GM12878 (cell line): ENCODE measurements around the gene TMEM94. TPM values are rescaled to one million over a fixed set of nuclear protein-coding genes. Genes with fewer than 3 reads are reported as not detected.

Experiments
- ATAC-seq: fragments of 200-7000 bp; cut with Tn5 transposase; 3 replicates; pipeline ENCODE4 v1.9.1; 2020; ENCODE audit warnings: mild to moderate bottlenecking, moderate library complexity
- BruUV-seq: library from RNA; stranded (reverse); fragments of 400-500 nt; replicated peaks from 2 replicates; lab custom pipeline; 2021; lab: Mats Ljungman, UMichigan
- CTCF ChIA-PET: fragments of 300-600 bp; sonication (Branson Sonifier 250); formaldehyde crosslinking; extraction: SDS; loops from one replicate; lab custom pipeline; 2021; ENCODE audit warnings: inconsistent platforms; lab: Yijun Ruan, JAX
- POLR2A ChIA-PET: fragments of 350-600 bp; formaldehyde crosslinking; extraction: SDS; loops from one replicate; lab custom pipeline; 2021; ENCODE audit warnings: inconsistent platforms; lab: Charles Lee
- RAD21 ChIA-PET: fragments of 300-600 bp; sonication (Branson Sonifier 250); formaldehyde crosslinking; loops from one replicate; lab custom pipeline; 2023; ENCODE audit warnings: antibody characterized with exemption; ENCODE audit not compliant: unreplicated experiment; lab: Charles Lee
- SMC1A ChIA-PET: fragments of 300-600 bp; sonication (Branson Sonifier 250); formaldehyde crosslinking; loops from one replicate; lab custom pipeline; 2023; ENCODE audit not compliant: unreplicated experiment, uncharacterized antibody; lab: Charles Lee
- DNase-seq: peaks from one replicate; pipeline ENCODE4 v3.0.0-alpha.2; 2011; ENCODE audit warnings: low read depth, low spot score
- FAIRE-seq: peaks from 3 replicates; lab custom pipeline; 2011; peaks lifted over from hg19 to GRCh38; lab: Jason Lieb, UNC
- H2AFZ ChIP-seq: 2 replicates; pipeline ENCODE4 v1.6.0; 2011; ENCODE audit warnings: low read depth, low read length, control low read depth; ENCODE audit not compliant: control insufficient read depth
- H3K27ac ChIP-seq: 2 replicates; pipeline ENCODE4 v1.5.1; 2011; ENCODE audit warnings: control low read depth; ENCODE audit not compliant: control insufficient read depth, insufficient read depth
- H3K27me3 ChIP-seq, 2 experiments: replicated peaks in 1 of 2; 2 replicates each; pipeline versions ENCODE4 v1.6.0 to v1.6.1; 2011; ENCODE audit warnings: low read length in 1 of 2; ENCODE audit not compliant: control insufficient read depth in 2 of 2, insufficient read depth in 2 of 2
- H3K36me3 ChIP-seq, 2 experiments: 2 replicates each; pipeline ENCODE4 v1.5.1; 2011; ENCODE audit warnings: low read length in 1 of 2; ENCODE audit not compliant: control insufficient read depth in 2 of 2, insufficient read depth in 2 of 2
- H3K4me1 ChIP-seq: 2 replicates; pipeline ENCODE4 v1.6.1; 2011; ENCODE audit warnings: mild to moderate bottlenecking, low read length, moderate library complexity, mixed read lengths; ENCODE audit not compliant: control insufficient read depth, insufficient read depth
- H3K4me2 ChIP-seq: 2 replicates; pipeline ENCODE4 v1.6.0; 2011; ENCODE audit warnings: control low read depth; ENCODE audit not compliant: control insufficient read depth, insufficient read depth
- H3K4me3 ChIP-seq: fragments of 200-600 bp; sonication (generic); 2 replicates; pipeline ENCODE4 v1.5.1; 2016
- H3K79me2 ChIP-seq: 2 replicates; pipeline ENCODE4 v1.6.0; 2011; ENCODE audit warnings: low read length; ENCODE audit not compliant: control insufficient read depth, insufficient read depth
- H3K9ac ChIP-seq: 2 replicates; pipeline ENCODE4 v1.8.0; 2011; ENCODE audit warnings: low read length, control low read depth, mixed read lengths; ENCODE audit not compliant: control insufficient read depth, insufficient read depth
- H3K9me3 ChIP-seq: replicated peaks from 3 replicates; pipeline ENCODE4 v1.5.1; 2011; ENCODE audit warnings: mild to moderate bottlenecking, low read length; ENCODE audit not compliant: control insufficient read depth, insufficient read depth
- H4K20me1 ChIP-seq: 2 replicates; pipeline ENCODE4 v1.6.0; 2011; ENCODE audit not compliant: control insufficient read depth, insufficient read depth
- EP300 ChIP-seq, 2 experiments: fragments of 150-350 bp in 1 of 2; IDR thresholded peaks; 2 replicates each; pipeline ENCODE4 v1.6.1; 2011 to 2012; ENCODE audit warnings: low read depth in 2 of 2, low read length in 2 of 2, borderline replicate concordance in 1 of 2, improper control_type of control experiment in 1 of 2, inconsistent platforms in 1 of 2; ENCODE audit not compliant: control insufficient read depth in 1 of 2
- GABPA ChIP-seq: IDR thresholded peaks from 2 replicates; pipeline ENCODE4 v1.6.1; 2014; ENCODE audit warnings: antibody characterized with exemption, low read depth, mild to moderate bottlenecking, inconsistent platforms
- HDGF ChIP-seq: fragments of 450-650 bp; IDR thresholded peaks from 2 replicates; pipeline ENCODE4 v1.6.1; 2016; ENCODE audit warnings: antibody characterized with exemption
- IKZF1 ChIP-seq: fragments of 450-650 bp; conservative IDR thresholded peaks from 2 replicates; pipeline ENCODE4 v1.6.1; 2017; ENCODE audit warnings: antibody characterized with exemption, mild to moderate bottlenecking
- MYC ChIP-seq: IDR thresholded peaks from 2 replicates; pipeline ENCODE4 v1.6.1; 2011; ENCODE audit warnings: mild to moderate bottlenecking, low read length, moderate library complexity, inconsistent platforms; ENCODE audit not compliant: insufficient read depth, insufficient replicate concordance, insufficient read length, severe bottlenecking
- NFIC ChIP-seq: IDR thresholded peaks from 2 replicates; pipeline ENCODE4 v1.6.1; 2012; ENCODE audit warnings: low read depth, mild to moderate bottlenecking, inconsistent platforms, low read length, moderate library complexity
- PAX8 ChIP-seq: fragments of 450-650 bp; IDR thresholded peaks from 2 replicates; pipeline ENCODE4 v1.6.1; 2017; ENCODE audit warnings: mild to moderate bottlenecking, moderate library complexity
- RB1 ChIP-seq: fragments of 450-650 bp; formaldehyde crosslinking; IDR thresholded peaks from 2 replicates; pipeline ENCODE4 v1.6.1; 2017; ENCODE audit warnings: mild to moderate bottlenecking, borderline replicate concordance
- RCOR1 ChIP-seq: conservative IDR thresholded peaks from 2 replicates; pipeline ENCODE4 v1.6.1; 2012; ENCODE audit warnings: low read depth, low read length, improper control_type of control experiment
- SMAD1 ChIP-seq: fragments of 450-650 bp; IDR thresholded peaks from 2 replicates; pipeline ENCODE4 v1.6.1; 2018; ENCODE audit warnings: mild to moderate bottlenecking, low read depth; ENCODE audit not compliant: partially characterized antibody
- SRF ChIP-seq, 2 experiments: IDR thresholded peaks; 2 replicates each; pipeline ENCODE4 v1.6.1; 2011; ENCODE audit warnings: low read depth in 2 of 2, low read length in 2 of 2, mild to moderate bottlenecking in 1 of 2, moderate library complexity in 1 of 2
- ZNF24 ChIP-seq: fragments of 450-650 bp; IDR thresholded peaks from 2 replicates; pipeline ENCODE4 v1.6.1; 2017; ENCODE audit warnings: antibody characterized with exemption, mild to moderate bottlenecking
- ZSCAN29 ChIP-seq: fragments of 450-650 bp; IDR thresholded peaks from 2 replicates; pipeline ENCODE4 v1.6.1; 2017; ENCODE audit warnings: mild to moderate bottlenecking, moderate library complexity
- WGBS: methylation state at CpG from one replicate; pipeline ENCODE4 v1.1.6; 2016; ENCODE audit warnings: low lambda C conversion rate; ENCODE audit not compliant: insufficient replicate concordance, insufficient coverage; ENCODE audit errors: missing lambda C conversion rate; 5-methylcytosine and 5-hydroxymethylcytosine counted together
- in situ Hi-C: fragments of 300-500 bp; cut with MboI; formaldehyde crosslinking; loops from 9 replicates; pipeline ENCODE4 v1.14.3; 2018; ENCODE audit warnings: mixed read lengths
- intact Hi-C: fragments of 100-400 bp; cut with micrococcal nuclease; formaldehyde crosslinking; loops from one replicate; pipeline ENCODE4 v1.14.2; 2022; ENCODE audit not compliant: unreplicated experiment
- polyA plus RNA-seq, 11 experiments: library from polyadenylated mRNA; depleted of rRNA in 4 of 11; unstranded in 6 of 11; stranded (reverse) in 5 of 11; fragments of >200 nt; fragmentation: Nextera tagmentation in 4 of 11; fragmentation: Illumina TruSeq in 1 of 11; extraction: Ambion mirVana in 4 of 11; extraction: Trizol in 1 of 11; gene quantifications; 1 replicate in 1 of 11; 2 replicates in 10 of 11; pipeline versions ENCODE4 v1.2.1 to v1.2.3, GENCODE V29; 2011 to 2016; ENCODE audit warnings: inconsistent platforms in 2 of 11, missing spikeins in 2 of 11, low read depth in 1 of 11
- total RNA-seq, 4 experiments: library from RNA; depleted of rRNA in 3 of 4; stranded (reverse); fragments of >200 nt in 3 of 4; fragmentation: Illumina TruSeq in 1 of 4; extraction: Trizol in 1 of 4; gene quantifications; 2 replicates each; pipeline versions ENCODE4 v1.2.1 to v1.2.3, GENCODE V29; 2013 to 2021
- TF ChIP-seq, protein P1 (sequence below): fragments of 450-650 bp; IDR thresholded peaks from 2 replicates; pipeline ENCODE4 v1.6.1; 2017; ENCODE audit warnings: antibody characterized with exemption, mild to moderate bottlenecking, moderate library complexity
- TF ChIP-seq, protein P2 (sequence below): fragments of 450-650 bp; IDR thresholded peaks from 2 replicates; pipeline ENCODE4 v1.6.1; 2017; ENCODE audit warnings: borderline replicate concordance
- TF ChIP-seq, protein P3 (sequence below): IDR thresholded peaks from 2 replicates; pipeline ENCODE4 v1.6.1; 2012; ENCODE audit warnings: low read length, inconsistent platforms
- TF ChIP-seq, protein P4 (sequence below): fragments of 150-350 bp; IDR thresholded peaks from 2 replicates; pipeline ENCODE4 v1.6.1; 2014; ENCODE audit warnings: mild to moderate bottlenecking, low read depth, low read length

TMEM94 gene
- total and polyA plus RNA-seq, 10 of the 15 experiments (the other 5 are each of a cell fraction or from before 2014, with no cell fraction given): 0.31 to 70.7 (median 24.4) TPM

DNA sequence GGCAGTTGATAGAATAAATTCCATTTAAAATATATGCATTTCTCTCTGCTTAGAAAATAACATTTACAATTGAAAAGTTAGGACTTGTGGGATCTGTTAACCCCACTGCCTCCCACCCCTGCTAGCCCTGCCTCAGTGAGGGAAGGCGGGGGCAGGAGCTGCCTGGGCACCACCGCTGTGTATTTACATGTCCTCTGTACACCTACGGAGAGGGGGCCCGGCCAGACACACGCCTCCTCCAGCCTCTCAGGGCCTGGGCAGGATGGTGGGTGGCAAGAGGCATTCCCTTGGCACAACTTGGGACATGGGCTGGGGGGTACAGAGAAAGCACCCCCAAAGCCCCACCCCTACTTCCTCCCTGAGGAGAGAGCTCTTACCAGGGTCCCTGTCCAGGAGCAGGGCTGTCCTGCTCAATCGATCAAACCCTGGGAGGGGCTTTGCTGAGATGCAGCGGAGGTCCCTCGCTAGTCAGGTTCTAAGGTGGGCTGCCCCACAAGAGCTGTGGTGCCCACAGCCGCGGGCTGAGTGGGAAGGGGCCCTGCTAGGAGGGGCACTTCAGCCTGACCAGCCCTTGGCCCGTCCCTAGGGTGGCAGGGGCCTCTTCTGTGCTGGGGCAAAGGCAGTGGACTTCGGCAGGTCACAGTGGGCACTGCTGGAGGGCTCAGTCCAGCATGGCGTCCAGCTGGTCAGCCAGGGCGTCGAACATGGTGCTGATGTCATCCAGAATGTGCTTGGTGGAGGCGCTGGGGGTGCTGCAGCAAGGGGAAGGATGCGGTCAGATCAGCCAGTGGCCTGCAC is 44.2 kb downstream of the TMEM94 start:
- Histone ChIP-seq H3K4me3 (no peak overlapping the region), H3K79me2 (no peaks in the 10 kb centered on the region), H4K20me1 (no peaks in the 10 kb centered on the region), H3K9ac (no peak overlapping the region), H3K36me3 (peaks cover 0 to 5% of the 10 kb centered on the region in 2 experiments; a peak in 2 of 4 replicates), H2AFZ (no peak overlapping the region), H3K4me1 (no peaks in the 10 kb centered on the region), H3K9me3 (no peaks in the 10 kb centered on the region), H3K27me3 (no peaks in the 10 kb centered on the region), H3K27ac (no peak overlapping the region), H3K4me2 (no peak overlapping the region)
- ChIA-PET CTCF (interaction anchor here (0.9 kb wide), 1 partner anchor 23 kb away, joined by 3 read pairs; no protein-coding TSS in a partner anchor), POLR2A (no interaction called here), SMC1A (no interaction called here), RAD21 (no interaction called here)
- in situ Hi-C loops: no loop called here
- 74% methylated on average over 17 of the region's 17 CpGs for WGBS
- no peak for TF ChIP-seq GABPA
- TF ChIP-seq EP300 (IDR thresholded peaks at IDR 0.05; ENCODE audit: borderline replicate concordance in 1 of 2, control insufficient read depth in 1 of 2, low read depth in 2 of 2, low read length in 2 of 2): no peak
- TF ChIP-seq, protein P1, sequence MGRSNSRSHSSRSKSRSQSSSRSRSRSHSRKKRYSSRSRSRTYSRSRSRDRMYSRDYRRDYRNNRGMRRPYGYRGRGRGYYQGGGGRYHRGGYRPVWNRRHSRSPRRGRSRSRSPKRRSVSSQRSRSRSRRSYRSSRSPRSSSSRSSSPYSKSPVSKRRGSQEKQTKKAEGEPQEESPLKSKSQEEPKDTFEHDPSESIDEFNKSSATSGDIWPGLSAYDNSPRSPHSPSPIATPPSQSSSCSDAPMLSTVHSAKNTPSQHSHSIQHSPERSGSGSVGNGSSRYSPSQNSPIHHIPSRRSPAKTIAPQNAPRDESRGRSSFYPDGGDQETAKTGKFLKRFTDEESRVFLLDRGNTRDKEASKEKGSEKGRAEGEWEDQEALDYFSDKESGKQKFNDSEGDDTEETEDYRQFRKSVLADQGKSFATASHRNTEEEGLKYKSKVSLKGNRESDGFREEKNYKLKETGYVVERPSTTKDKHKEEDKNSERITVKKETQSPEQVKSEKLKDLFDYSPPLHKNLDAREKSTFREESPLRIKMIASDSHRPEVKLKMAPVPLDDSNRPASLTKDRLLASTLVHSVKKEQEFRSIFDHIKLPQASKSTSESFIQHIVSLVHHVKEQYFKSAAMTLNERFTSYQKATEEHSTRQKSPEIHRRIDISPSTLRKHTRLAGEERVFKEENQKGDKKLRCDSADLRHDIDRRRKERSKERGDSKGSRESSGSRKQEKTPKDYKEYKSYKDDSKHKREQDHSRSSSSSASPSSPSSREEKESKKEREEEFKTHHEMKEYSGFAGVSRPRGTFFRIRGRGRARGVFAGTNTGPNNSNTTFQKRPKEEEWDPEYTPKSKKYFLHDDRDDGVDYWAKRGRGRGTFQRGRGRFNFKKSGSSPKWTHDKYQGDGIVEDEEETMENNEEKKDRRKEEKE: no peak
- no peak for TF ChIP-seq SRF (IDR thresholded peaks at IDR 0.05; ENCODE audit: low read depth in 2 of 2, low read length in 2 of 2)
- TF ChIP-seq, protein P2, sequence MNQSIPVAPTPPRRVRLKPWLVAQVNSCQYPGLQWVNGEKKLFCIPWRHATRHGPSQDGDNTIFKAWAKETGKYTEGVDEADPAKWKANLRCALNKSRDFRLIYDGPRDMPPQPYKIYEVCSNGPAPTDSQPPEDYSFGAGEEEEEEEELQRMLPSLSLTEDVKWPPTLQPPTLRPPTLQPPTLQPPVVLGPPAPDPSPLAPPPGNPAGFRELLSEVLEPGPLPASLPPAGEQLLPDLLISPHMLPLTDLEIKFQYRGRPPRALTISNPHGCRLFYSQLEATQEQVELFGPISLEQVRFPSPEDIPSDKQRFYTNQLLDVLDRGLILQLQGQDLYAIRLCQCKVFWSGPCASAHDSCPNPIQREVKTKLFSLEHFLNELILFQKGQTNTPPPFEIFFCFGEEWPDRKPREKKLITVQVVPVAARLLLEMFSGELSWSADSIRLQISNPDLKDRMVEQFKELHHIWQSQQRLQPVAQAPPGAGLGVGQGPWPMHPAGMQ: no peak
- no peak for TF ChIP-seq ZNF24
- no peak for TF ChIP-seq SMAD1
- no peak for TF ChIP-seq PAX8
- no peak for TF ChIP-seq HDGF
- no peak for TF ChIP-seq MYC
- TF ChIP-seq RCOR1: no peak
- TF ChIP-seq, protein P3, sequence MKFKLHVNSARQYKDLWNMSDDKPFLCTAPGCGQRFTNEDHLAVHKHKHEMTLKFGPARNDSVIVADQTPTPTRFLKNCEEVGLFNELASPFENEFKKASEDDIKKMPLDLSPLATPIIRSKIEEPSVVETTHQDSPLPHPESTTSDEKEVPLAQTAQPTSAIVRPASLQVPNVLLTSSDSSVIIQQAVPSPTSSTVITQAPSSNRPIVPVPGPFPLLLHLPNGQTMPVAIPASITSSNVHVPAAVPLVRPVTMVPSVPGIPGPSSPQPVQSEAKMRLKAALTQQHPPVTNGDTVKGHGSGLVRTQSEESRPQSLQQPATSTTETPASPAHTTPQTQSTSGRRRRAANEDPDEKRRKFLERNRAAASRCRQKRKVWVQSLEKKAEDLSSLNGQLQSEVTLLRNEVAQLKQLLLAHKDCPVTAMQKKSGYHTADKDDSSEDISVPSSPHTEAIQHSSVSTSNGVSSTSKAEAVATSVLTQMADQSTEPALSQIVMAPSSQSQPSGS: no peak
- TF ChIP-seq RB1: no peak
- TF ChIP-seq NFIC: no peak
- no peak for TF ChIP-seq ZSCAN29
- TF ChIP-seq IKZF1: no peak
- TF ChIP-seq, protein P4, sequence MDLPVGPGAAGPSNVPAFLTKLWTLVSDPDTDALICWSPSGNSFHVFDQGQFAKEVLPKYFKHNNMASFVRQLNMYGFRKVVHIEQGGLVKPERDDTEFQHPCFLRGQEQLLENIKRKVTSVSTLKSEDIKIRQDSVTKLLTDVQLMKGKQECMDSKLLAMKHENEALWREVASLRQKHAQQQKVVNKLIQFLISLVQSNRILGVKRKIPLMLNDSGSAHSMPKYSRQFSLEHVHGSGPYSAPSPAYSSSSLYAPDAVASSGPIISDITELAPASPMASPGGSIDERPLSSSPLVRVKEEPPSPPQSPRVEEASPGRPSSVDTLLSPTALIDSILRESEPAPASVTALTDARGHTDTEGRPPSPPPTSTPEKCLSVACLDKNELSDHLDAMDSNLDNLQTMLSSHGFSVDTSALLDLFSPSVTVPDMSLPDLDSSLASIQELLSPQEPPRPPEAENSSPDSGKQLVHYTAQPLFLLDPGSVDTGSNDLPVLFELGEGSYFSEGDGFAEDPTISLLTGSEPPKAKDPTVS: no peak
- no peak for ATAC-seq
- BruUV-seq: no TSS peak
- DNase-seq: no peak
- intact Hi-C loops: no loop called here
- no peak for FAIRE-seq
